HepG2 (cell line): Measurements from ENCODE around the gene SMURF2. TPM values are rescaled to one million over a fixed set of nuclear protein-coding genes. Genes with fewer than 3 reads are reported as not detected.

Experiments used
- ATAC-seq: fragments of 200-7000 bp; cut with Tn5 transposase; 3 replicates; pipeline ENCODE4 v1.9.1; 2020; ENCODE audit warnings: mild to moderate bottlenecking, moderate library complexity
- BruUV-seq: library from RNA; stranded (reverse); fragments of 400-500 nt; replicated peaks from 2 replicates; lab custom pipeline; 2021; lab: Mats Ljungman, UMichigan
- CTCF ChIA-PET: fragments of 300-600 bp; formaldehyde crosslinking; extraction: SDS; loops from one replicate; lab custom pipeline; 2021; ENCODE audit warnings: low total read pairs, inconsistent platforms, low intra/inter-chr PET ratio; lab: Yijun Ruan, JAX
- POLR2A ChIA-PET: fragments of 350-600 bp; sonication (Branson Sonifier 250); formaldehyde crosslinking; loops from one replicate; lab custom pipeline; 2020; ENCODE audit warnings: antibody characterized with exemption, inconsistent platforms; lab: Yijun Ruan, JAX
- DNase-seq: peaks from one replicate; pipeline ENCODE4 v3.0.0-alpha.2; 2015; ENCODE audit warnings: low spot score
- FAIRE-seq: peaks from 3 replicates; lab custom pipeline; 2011; peaks lifted over from hg19 to GRCh38; lab: Jason Lieb, UNC
- H2AFZ ChIP-seq: one replicate; pipeline ENCODE4 v1.6.1; 2011; ENCODE audit warnings: low read length, inconsistent platforms
- H3K27ac ChIP-seq: fragments of 300-600 bp; 3 replicates; pipeline ENCODE4 v1.8.0; 2011; ENCODE audit warnings: mixed run types, mild to moderate bottlenecking, mixed read lengths, low read length, inconsistent platforms; ENCODE audit not compliant: insufficient read depth; ENCODE audit errors: extremely low read length
- H3K27me3 ChIP-seq, 2 experiments: fragments of 200-600 bp in 1 of 2; 2 replicates in 1 of 2; 3 replicates in 1 of 2; pipeline versions ENCODE4 v1.6.0 to v1.8.0; 2011; ENCODE audit warnings: low read length in 2 of 2, mild to moderate bottlenecking in 2 of 2, moderate library complexity in 2 of 2, inconsistent platforms in 1 of 2; ENCODE audit not compliant: insufficient read depth in 2 of 2, control insufficient read depth in 1 of 2
- H3K36me3 ChIP-seq, 2 experiments: fragments of 200-600 bp in 1 of 2; replicated peaks in 1 of 2; 2 replicates in 1 of 2; 3 replicates in 1 of 2; pipeline versions ENCODE4 v1.5.1 to v1.8.0; 2011; ENCODE audit warnings: low read length in 2 of 2, inconsistent platforms in 1 of 2; ENCODE audit not compliant: insufficient read depth in 2 of 2, control insufficient read depth in 1 of 2
- H3K4me1 ChIP-seq: 2 replicates; pipeline ENCODE4 v1.5.1; 2012; ENCODE audit warnings: low read length, inconsistent platforms; ENCODE audit not compliant: insufficient read depth
- H3K4me2 ChIP-seq: 2 replicates; pipeline ENCODE4 v1.6.0; 2011; ENCODE audit warnings: low read depth, low read length, inconsistent platforms
- H3K4me3 ChIP-seq, 3 experiments: fragments of 200-600 bp in 1 of 3; sonication (generic), shearing (Covaris generic) in 1 of 3; replicated peaks in 1 of 3; 2 replicates each; pipeline ENCODE4 v1.5.1; 2011 to 2016; ENCODE audit warnings: low read length in 3 of 3, inconsistent platforms in 2 of 3, low read depth in 2 of 3, mild to moderate bottlenecking in 2 of 3, control low read depth in 1 of 3, mixed read lengths in 1 of 3; ENCODE audit not compliant: insufficient read depth in 1 of 3
- H3K79me2 ChIP-seq: one replicate; pipeline ENCODE4 v1.6.1; 2011; ENCODE audit warnings: low read length, inconsistent platforms; ENCODE audit not compliant: insufficient read depth
- H3K9ac ChIP-seq: 2 replicates; pipeline ENCODE4 v1.6.0; 2011; ENCODE audit warnings: mild to moderate bottlenecking, low read depth, low read length, inconsistent platforms; ENCODE audit not compliant: insufficient read depth
- H3K9me3 ChIP-seq: 2 replicates; pipeline ENCODE4 v1.5.1; 2012; ENCODE audit warnings: mild to moderate bottlenecking, low read length
- H4K20me1 ChIP-seq: 2 replicates; pipeline ENCODE4 v1.6.0; 2011; ENCODE audit warnings: inconsistent platforms, mild to moderate bottlenecking, low read length, moderate library complexity; ENCODE audit not compliant: insufficient read depth
- ARHGAP35 ChIP-seq: sonication (generic); formaldehyde crosslinking; IDR thresholded peaks from 2 replicates; pipeline ENCODE4 v1.9.0; 2022; ENCODE audit warnings: mild to moderate bottlenecking, inconsistent platforms, moderate library complexity, missing genetic modification reagents, borderline replicate concordance
- ARID3A ChIP-seq: IDR thresholded peaks from 2 replicates; pipeline ENCODE4 v1.6.1; 2012; ENCODE audit warnings: low read depth, low read length, improper control_type of control experiment
- CCDC6 ChIP-seq: sonication (generic); formaldehyde crosslinking; IDR thresholded peaks from 2 replicates; pipeline ENCODE4 v1.8.1; 2022; ENCODE audit warnings: mild to moderate bottlenecking, missing genetic modification reagents, moderate library complexity
- CHCHD3 ChIP-seq: sonication (generic); formaldehyde crosslinking; IDR thresholded peaks from 2 replicates; pipeline ENCODE4 v1.8.0; 2022; ENCODE audit warnings: mild to moderate bottlenecking, missing genetic modification reagents, moderate library complexity
- FOXP4 ChIP-seq: sonication (generic); formaldehyde crosslinking; IDR thresholded peaks from 2 replicates; pipeline ENCODE4 v1.4.0; 2020; ENCODE audit warnings: missing genetic modification reagents
- HOXA9 ChIP-seq: sonication (generic); formaldehyde crosslinking; IDR thresholded peaks from 2 replicates; pipeline ENCODE4 v1.8.1; 2022; ENCODE audit warnings: missing genetic modification reagents, mild to moderate bottlenecking, moderate library complexity, borderline replicate concordance
- MAFF ChIP-seq: IDR thresholded peaks from 2 replicates; pipeline ENCODE4 v1.6.1; 2011; ENCODE audit warnings: low read depth, low read length, improper control_type of control experiment
- MAFK ChIP-seq, 2 experiments: IDR thresholded peaks in 1 of 2; conservative IDR thresholded peaks in 1 of 2; 2 replicates each; pipeline ENCODE4 v1.6.1; 2011; ENCODE audit warnings: improper control_type of control experiment in 2 of 2, low read length in 2 of 2
- MBD4 ChIP-seq: IDR thresholded peaks from 2 replicates; pipeline ENCODE4 v1.6.1; 2012; ENCODE audit warnings: low read length, inconsistent platforms, borderline replicate concordance
- NCOA1 ChIP-seq: sonication (generic); formaldehyde crosslinking; IDR thresholded peaks from 2 replicates; pipeline ENCODE4 v1.9.0; 2021; ENCODE audit warnings: missing genetic modification reagents
- NFATC3 ChIP-seq: sonication (generic); formaldehyde crosslinking; IDR thresholded peaks from 2 replicates; pipeline ENCODE4 v1.5.1; 2020; ENCODE audit warnings: mild to moderate bottlenecking, missing genetic modification reagents
- NFE2L2 ChIP-seq: fragments of 150-350 bp; IDR thresholded peaks from 2 replicates; pipeline ENCODE4 v1.6.1; 2014; ENCODE audit warnings: low read length
- NONO ChIP-seq, 2 experiments: fragments of 450-650 bp in 1 of 2; sonication (generic) in 1 of 2; formaldehyde crosslinking in 1 of 2; IDR thresholded peaks in 1 of 2; conservative IDR thresholded peaks in 1 of 2; 2 replicates each; pipeline versions ENCODE4 v1.6.1 to v1.8.0; 2017 to 2022; ENCODE audit warnings: mild to moderate bottlenecking in 1 of 2, missing genetic modification reagents in 1 of 2, moderate library complexity in 1 of 2
- POGZ ChIP-seq: sonication (generic); formaldehyde crosslinking; IDR thresholded peaks from 2 replicates; pipeline ENCODE4 v1.4.0; 2020; ENCODE audit warnings: mild to moderate bottlenecking, missing genetic modification reagents
- THAP11 ChIP-seq: IDR thresholded peaks from 2 replicates; pipeline ENCODE4 v1.6.1; 2016; ENCODE audit warnings: missing biosample characterization, missing genetic modification reagents
- TOE1 ChIP-seq: sonication (generic); formaldehyde crosslinking; IDR thresholded peaks from 2 replicates; pipeline ENCODE4 v1.4.0; 2020; ENCODE audit warnings: mild to moderate bottlenecking, missing genetic modification reagents
- ZKSCAN1 ChIP-seq: fragments of 150-350 bp; IDR thresholded peaks from 2 replicates; pipeline ENCODE4 v1.6.1; 2014; ENCODE audit warnings: low read length
- ZNF20 ChIP-seq: sonication (generic); formaldehyde crosslinking; IDR thresholded peaks from 2 replicates; pipeline ENCODE4 v1.4.0; 2020; ENCODE audit warnings: mild to moderate bottlenecking, moderate library complexity, missing genetic modification reagents
- ZNF496 ChIP-seq: sonication (generic); formaldehyde crosslinking; IDR thresholded peaks from 2 replicates; pipeline ENCODE4 v1.8.1; 2023; ENCODE audit warnings: mild to moderate bottlenecking, moderate library complexity, missing genetic modification reagents; ENCODE audit not compliant: insufficient replicate concordance
- ZNF501 ChIP-seq: sonication (generic); formaldehyde crosslinking; IDR thresholded peaks from 2 replicates; pipeline ENCODE4 v1.5.1; 2020; ENCODE audit warnings: mild to moderate bottlenecking, moderate library complexity, missing genetic modification reagents
- ZNF768 ChIP-seq: sonication (generic); formaldehyde crosslinking; IDR thresholded peaks from 2 replicates; pipeline ENCODE4 v1.4.0; 2020; ENCODE audit warnings: missing genetic modification reagents
- WGBS: methylation state at CpG from one replicate; pipeline ENCODE4 v1.1.6; 2017; ENCODE audit warnings: low lambda C conversion rate; 5-methylcytosine and 5-hydroxymethylcytosine counted together
- in situ Hi-C: cut with HindIII; loops from 2 replicates; pipeline ENCODE4 v1.10.0; 2017; ENCODE audit warnings: low pct_unique_long_range_greater_than_20kb; ENCODE audit not compliant: extremely low pct_ligation_motif_present
- intact Hi-C: fragments of 100-400 bp; cut with micrococcal nuclease; formaldehyde crosslinking; loops from one replicate; pipeline ENCODE4 v1.10.0; 2022; ENCODE audit not compliant: unreplicated experiment
- polyA plus RNA-seq, 8 experiments: library from polyadenylated mRNA; depleted of rRNA in 3 of 8; stranded (reverse) in 7 of 8; unstranded in 1 of 8; fragments of >200 nt; fragmentation: Illumina TruSeq in 4 of 8; extraction: Trizol in 4 of 8; gene quantifications; 2 replicates each; pipeline versions ENCODE4 v1.2.1 to v1.2.3, GENCODE V29; 2011 to 2016; ENCODE audit warnings: low read depth in 4 of 8, missing spikeins in 1 of 8, mixed read lengths in 1 of 8; ENCODE audit not compliant: insufficient read depth in 1 of 8
- total RNA-seq, 5 experiments: library from RNA; depleted of rRNA; stranded (reverse); fragments of >200 nt; fragmentation: Illumina TruSeq; extraction: Trizol; gene quantifications; 2 replicates each; pipeline ENCODE4 v1.2.3, GENCODE V29; 2016; ENCODE audit warnings: low read depth in 1 of 5

Gene SMURF2
- total and polyA plus RNA-seq, 2 of the 13 experiments (the other 11 are each of a cell fraction or from before 2014, with no cell fraction given): 14.9 to 24.3 TPM

GRCh38 chr17:64635647-64636305 is 26.3 kb downstream of the SMURF2 start (continued):
- TF ChIP-seq HOXA9 (CRISPR knock-in tag) (no peak), ZNF501 (CRISPR knock-in tag) (no peak), NONO (IDR thresholded peaks at IDR 0.05) (no peak), NONO (CRISPR knock-in tag; conservative IDR thresholded peaks at IDR 0.05) (no peak), MBD4 (no peak), NFE2L2 (peak; percentile 95), MAFF (peak; percentile 82), MAFK (conservative IDR thresholded peaks at IDR 0.05 in 1 of 2, IDR thresholded peaks at IDR 0.05 in 1 of 2; ENCODE audit: low read length in 2 of 2) (peak; percentile 80 to 89), FOXP4 (CRISPR knock-in tag) (no peak), NFATC3 (CRISPR knock-in tag) (no peak)

GRCh38 chr17:64634218-64634617 is 27.9 kb downstream of the SMURF2 start:
- FAIRE-seq (no peak), DNase-seq (no peak), ATAC-seq (no peak)
- no peak overlapping the region for H3K4me3 ChIP-seq
- H3K36me3 ChIP-seq: no peaks in the 10 kb centered on the region
- 97% methylated on average over 1 of the region's 1 CpG for WGBS
- intact Hi-C loops: no loop called here
- no peak overlapping the region for H2AFZ ChIP-seq
- H3K27ac ChIP-seq: no peak overlapping the region
- no peak overlapping the region for H3K4me2 ChIP-seq
- H3K9me3 ChIP-seq: no peaks in the 10 kb centered on the region
- POLR2A ChIA-PET: no interaction called here
- no peaks in the 10 kb centered on the region for H4K20me1 ChIP-seq
- H3K27me3 ChIP-seq: no peaks in the 10 kb centered on the region
- peaks cover 22% of the 10 kb centered on the region for H3K4me1 ChIP-seq
- no TSS peak for BruUV-seq
- in situ Hi-C loops: loop anchor here (25.0 kb wide), 2 partner anchors 97 to 322 kb away; no protein-coding TSS in a partner anchor
- H3K9ac ChIP-seq: no peak overlapping the region
- CTCF ChIA-PET: no interaction called here
- peaks cover 19% of the 10 kb centered on the region for H3K79me2 ChIP-seq
- TF ChIP-seq CCDC6 (CRISPR knock-in tag) (no peak), ARID3A (no peak), ZNF768 (CRISPR knock-in tag) (no peak), ZNF20 (CRISPR knock-in tag) (no peak), ARHGAP35 (CRISPR knock-in tag) (no peak), ZKSCAN1 (no peak), CHCHD3 (CRISPR knock-in tag) (no peak), ZNF496 (no peak), THAP11 (no peak), NCOA1 (CRISPR knock-in tag) (no peak), TOE1 (CRISPR knock-in tag) (no peak), POGZ (CRISPR knock-in tag) (no peak)
